GM19468 (cell line): ENCODE data around the gene SIPA1.

Source experiments
- ATAC-seq: cut with Tn5 transposase; IDR thresholded peaks from one replicate; pipeline ENCODE4 v1.9.1; 2021; ENCODE audit warnings: mild to moderate bottlenecking, moderate library complexity, moderate number of reproducible peaks; ENCODE audit not compliant: unreplicated experiment; ENCODE audit errors: extremely low read depth

Gene SIPA1

DNA sequence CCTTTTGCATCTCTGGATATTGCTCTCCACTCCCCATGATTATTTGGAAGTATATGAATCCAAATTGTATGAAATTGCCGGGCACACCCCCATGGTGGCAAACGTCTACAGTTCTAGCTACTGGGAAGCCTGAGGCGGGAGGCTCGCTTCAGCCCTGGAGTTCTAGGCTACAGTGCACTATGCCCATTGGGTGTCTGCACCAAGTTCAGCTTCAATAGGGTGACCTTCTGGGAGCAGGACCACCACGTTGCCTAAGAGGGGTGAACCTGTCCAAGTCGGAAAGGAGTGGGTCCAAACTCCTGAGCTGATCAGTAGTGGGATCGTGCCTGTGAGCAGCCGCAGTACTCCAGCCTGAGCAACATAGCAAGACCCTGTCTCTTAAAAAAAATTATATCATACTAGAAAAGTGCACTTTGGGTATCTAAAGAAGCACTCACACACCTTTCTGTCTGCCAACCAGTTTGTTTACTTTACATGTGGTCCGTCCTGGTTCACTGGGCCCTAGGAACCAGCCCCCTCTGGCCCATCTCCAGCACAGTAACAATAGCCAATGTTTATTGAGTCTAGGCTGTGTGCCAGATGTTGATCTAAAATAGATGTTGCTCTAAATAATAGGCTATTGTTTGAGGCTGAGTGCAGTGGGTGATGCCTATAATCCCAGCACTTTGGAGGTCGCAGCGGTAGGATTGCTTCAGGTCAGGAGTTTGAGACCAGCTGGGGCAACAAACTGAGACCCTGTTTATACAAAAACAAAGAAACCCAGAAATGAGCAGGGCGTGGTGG, 57.7 kb downstream of the SIPA1 start:
- ATAC-seq: no peak

DNA sequence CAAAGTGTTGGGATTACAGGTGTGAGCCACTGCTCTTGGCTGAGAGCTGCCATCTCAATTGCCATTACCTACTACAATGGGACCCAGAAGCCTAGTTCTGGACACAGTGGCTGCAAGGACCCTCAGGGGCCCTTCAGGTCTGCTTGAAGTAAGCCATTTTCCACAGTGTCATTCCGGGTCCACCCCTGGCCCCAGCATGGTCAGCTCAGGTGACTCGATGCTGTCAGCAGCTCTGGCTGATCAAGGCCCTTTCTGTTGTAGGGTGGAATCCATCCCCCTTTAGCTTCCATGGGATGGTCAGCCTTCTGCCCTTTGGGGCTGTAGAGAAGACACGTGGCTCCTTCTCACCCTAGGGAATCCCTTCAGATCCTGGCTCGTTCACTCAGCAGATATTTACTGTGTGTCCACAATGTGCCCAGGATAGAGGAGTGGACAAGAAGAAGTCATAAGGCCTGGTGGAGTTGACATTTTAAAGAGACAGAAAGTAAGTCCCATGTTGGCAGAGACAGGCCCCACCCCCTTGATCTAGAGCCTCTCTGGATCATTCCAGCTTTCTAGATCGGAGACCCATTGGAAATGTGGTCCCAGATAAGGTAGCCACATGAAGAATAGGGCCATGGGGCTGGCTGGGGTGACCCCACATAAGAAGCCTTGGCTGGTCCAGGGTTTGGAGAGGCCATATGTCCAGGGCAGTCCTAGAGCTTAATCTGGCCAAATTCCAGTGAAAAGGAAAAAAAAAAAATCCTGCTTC, 59.1 kb downstream of the SIPA1 start:
- no peak for ATAC-seq

DNA sequence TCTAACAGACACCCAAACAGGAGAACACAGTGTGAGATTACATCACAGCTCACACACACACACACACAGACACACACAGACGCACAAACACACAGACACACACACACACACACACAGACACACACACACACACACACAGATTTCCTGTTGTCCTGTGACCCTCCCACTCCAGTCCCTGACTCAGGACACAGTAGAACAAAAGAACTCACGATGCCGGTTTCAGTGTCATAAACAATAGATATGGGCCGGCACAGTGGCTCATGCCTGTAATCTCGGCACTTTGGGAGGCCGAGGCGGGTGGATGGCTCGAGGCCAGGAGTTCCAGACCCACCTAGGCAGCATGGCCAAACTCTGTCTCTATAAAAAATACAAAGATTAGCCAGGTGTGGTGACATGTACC, 60.3 kb downstream of the SIPA1 start:
- no peak for ATAC-seq

DNA sequence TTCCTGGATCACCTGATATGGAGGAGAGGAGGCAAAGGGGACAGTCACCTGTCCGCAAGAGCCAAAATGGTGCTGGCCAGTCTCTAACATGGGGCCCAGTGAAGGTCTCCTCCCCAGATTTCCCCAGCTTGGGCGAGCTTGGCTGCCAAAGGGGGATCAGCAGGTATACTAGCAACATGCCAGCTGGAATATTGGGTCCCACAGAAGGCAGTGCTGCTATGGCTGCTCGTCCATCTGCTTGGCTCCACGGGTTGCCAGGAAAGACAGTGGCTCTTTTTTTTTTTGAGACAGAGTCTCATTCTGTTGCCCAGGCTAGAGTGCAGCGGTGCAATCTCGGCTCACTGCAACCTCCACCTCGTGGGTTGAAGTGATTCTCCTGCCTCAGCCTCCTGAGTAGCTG, 61.4 kb downstream of the SIPA1 start:
- ATAC-seq: no peak

DNA sequence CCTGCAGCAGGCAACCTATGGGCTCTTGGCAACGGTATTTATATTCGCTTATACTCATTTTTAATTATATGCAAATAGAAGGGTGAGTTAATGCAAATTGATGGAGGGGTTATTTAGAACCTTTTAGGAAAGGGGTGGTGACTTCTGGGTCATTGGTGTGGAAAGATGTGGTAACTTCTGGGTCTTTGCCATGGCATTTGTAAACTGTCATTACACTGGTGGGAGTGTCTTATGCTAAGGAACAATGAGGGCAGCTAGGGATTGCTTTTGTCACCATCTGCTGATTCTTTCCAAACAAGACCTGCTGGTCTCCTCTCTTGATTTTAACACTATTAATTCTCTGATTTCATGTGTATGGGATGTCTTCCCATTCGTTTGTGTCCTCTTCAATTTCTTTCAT, 62.5 kb downstream of the SIPA1 start:
- no peak for ATAC-seq
